ENCODE results near the gene RFESD. TPM values are rescaled to one million over a fixed set of nuclear protein-coding genes. Genes with fewer than 3 reads are reported as not detected.

RFESD gene
- total RNA-seq (2021; ENCODE audit: unreplicated experiment) (2.2 TPM), Bru-seq, nascent RNA (percentile 46 among the genes with signal in this experiment), BruChase-seq, experiment 1, labeled RNA remaining after a 2-hour chase (percentile 47 among the genes with signal in this experiment), BruChase-seq, experiment 2, labeled RNA remaining after a 6-hour chase (percentile 46 among the genes with signal in this experiment)
- 1.2 TPM for polyA plus RNA-seq (2012; ENCODE audit: insufficient read length)
- long read RNA-seq, partial matches to known transcripts = 0 of 2 reads
- long read RNA-seq, other reads (novel, unspliced or antisense) = 1 of 2 reads

DNA sequence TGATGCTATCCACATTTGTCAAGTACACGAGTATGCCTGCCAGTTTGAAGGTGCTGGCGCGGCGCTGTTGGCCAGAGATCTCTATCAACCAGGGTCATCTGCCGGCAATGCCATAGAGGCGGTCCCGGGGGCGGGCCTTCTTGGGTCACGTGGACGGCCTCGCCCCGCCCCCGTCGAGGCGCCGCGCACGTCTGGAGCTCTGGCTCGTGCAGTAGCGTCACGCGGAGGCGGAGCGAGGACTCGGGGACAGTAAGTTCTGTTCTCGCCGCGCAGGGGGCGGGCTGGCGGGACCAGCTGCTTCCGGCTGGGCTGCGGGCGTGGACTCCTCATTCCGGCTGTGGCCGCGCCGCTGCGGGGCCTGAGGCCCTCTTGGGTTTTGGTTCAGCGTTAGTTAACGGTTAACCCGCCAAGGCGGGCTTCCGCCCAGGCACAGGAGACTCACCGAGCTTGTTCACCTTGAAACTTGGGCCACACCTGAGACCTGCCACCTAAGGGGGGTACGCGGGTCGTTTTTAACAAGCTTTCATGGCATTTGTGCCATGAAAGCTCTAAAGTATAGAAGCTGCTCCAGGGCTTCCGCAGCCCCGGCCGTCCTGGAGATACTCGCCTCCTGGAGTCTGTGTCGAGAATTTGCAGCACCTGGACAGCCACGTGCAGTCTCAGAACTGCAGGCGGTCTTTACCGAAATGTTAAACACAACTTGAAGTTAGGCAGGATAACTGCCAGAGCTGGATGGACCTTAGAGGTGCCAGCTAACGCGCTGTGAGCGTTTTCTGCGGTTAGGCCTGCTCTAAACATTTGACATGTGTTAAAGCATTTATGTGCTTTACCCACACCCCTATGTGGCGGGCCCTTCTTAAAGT lies at the start of gene RFESD:
Gene RFESD, plus strand, starts transcription at position 209 of the 863 bp plus-strand sequence. CDS start 5,495 bp downstream, outside the sequence.
- intact Hi-C loops (cut with micrococcal nuclease; ENCODE audit: unreplicated experiment) (loop anchor here (5.0 kb wide), 1 partner anchor 86 kb away; the partner anchor contains the start of gene RHOBTB3), in situ Hi-C loops (cut with HindIII; ENCODE audit: low pct_unique_long_range_greater_than_20kb, low sequenced_read_pairs) (no loop called here)
- ATAC-seq (peak; percentile 97), DNase-seq (ENCODE audit: low read depth, low spot score) (peak; percentile 86)
- Histone ChIP-seq H3K9me3 (ENCODE audit: control insufficient read depth, insufficient read depth, low read depth, low read length) (no peaks in the 10 kb centered on the region), H3K27me3 (ENCODE audit: control insufficient read depth, insufficient read depth, low read length) (no peaks in the 10 kb centered on the region), H3K36me3 (ENCODE audit: control insufficient read depth, insufficient read depth, low read length) (no peaks in the 10 kb centered on the region), H3K4me1 (ENCODE audit: control insufficient read depth, insufficient read depth, low read length) (peaks cover 20% of the 10 kb centered on the region), H3K4me3 (ENCODE audit: low read depth in 2 of 2, low read length in 2 of 2) (peak within 1 kb of the TSS; percentile 53 to 54), H3K27ac (ENCODE audit: low read length) (peak within 1 kb of the TSS; percentile 95)
- ChIA-PET CTCF (interaction anchor here (1.0 kb wide), 1 partner anchor 51 kb away, joined by 3 read pairs; no protein-coding TSS in a partner anchor), POLR2A (interaction anchor here (0.5 to 0.9 kb wide), 6 partner anchors 84 to 571 kb away, joined by 3 to 4 read pairs (median 3); partner anchors contain the start of gene RHOBTB3)
- TSS peak; percentile 83 for BruUV-seq (replicated peaks)
- TF ChIP-seq REST (IDR thresholded peaks at IDR 0.05; ENCODE audit: insufficient read depth in 1 of 2, low read depth in 2 of 2, low read length in 1 of 2) (no peak), TCF7L2 (IDR thresholded peaks at IDR 0.05; ENCODE audit: low read depth, low read length) (peak; percentile 92), POLR2AphosphoS5 (IDR thresholded peaks at IDR 0.05; ENCODE audit: low read depth, low read length) (peak; percentile 95), CTCF (IDR thresholded peaks at IDR 0.05) (no peak; the same call in 1 of the 2 replicates), SIN3A (IDR thresholded peaks at IDR 0.05; ENCODE audit: borderline replicate concordance, insufficient read depth, low read depth, low read length) (peak; percentile 78; the same call in 1 of the 2 replicates)

- no peak for ATAC-seq
- POLR2A ChIA-PET = no interaction called here
Measured at GRCh38 chr5:95599252-95599651, 47.3 kb upstream of the RFESD start.

More at GRCh38 chr5:95599252-95599651, 47.3 kb upstream of the RFESD start:
- H3K4me3 ChIP-seq (ENCODE audit: low read depth in 2 of 2, low read length in 2 of 2) = no peak overlapping the region
- intact Hi-C loops (cut with micrococcal nuclease; ENCODE audit: unreplicated experiment) (no loop called here), in situ Hi-C loops (cut with HindIII; ENCODE audit: low pct_unique_long_range_greater_than_20kb, low sequenced_read_pairs) (no loop called here)
- CTCF ChIA-PET = no interaction called here
- DNase-seq (ENCODE audit: low read depth, low spot score) = no peak
- no peak overlapping the region for H3K27ac ChIP-seq (ENCODE audit: low read length)
- no peaks in the 10 kb centered on the region for H3K36me3 ChIP-seq (ENCODE audit: control insufficient read depth, insufficient read depth, low read length)
- no peaks in the 10 kb centered on the region for H3K9me3 ChIP-seq (ENCODE audit: control insufficient read depth, insufficient read depth, low read depth, low read length)
- no peaks in the 10 kb centered on the region for H3K27me3 ChIP-seq (ENCODE audit: control insufficient read depth, insufficient read depth, low read length)
- BruUV-seq (replicated peaks) = no TSS peak
- H3K4me1 ChIP-seq (ENCODE audit: control insufficient read depth, insufficient read depth, low read length) = peaks cover 7% of the 10 kb centered on the region
- TF ChIP-seq SIN3A (IDR thresholded peaks at IDR 0.05; ENCODE audit: borderline replicate concordance, insufficient read depth, low read depth, low read length) = no peak
- peak; percentile 19 for TF ChIP-seq CTCF (IDR thresholded peaks at IDR 0.05)
- no peak for TF ChIP-seq TCF7L2 (IDR thresholded peaks at IDR 0.05; ENCODE audit: low read depth, low read length)

Data from Panc1 (cell line).